ENCODE data around the gene GGACT.

The GGACT gene

DNA sequence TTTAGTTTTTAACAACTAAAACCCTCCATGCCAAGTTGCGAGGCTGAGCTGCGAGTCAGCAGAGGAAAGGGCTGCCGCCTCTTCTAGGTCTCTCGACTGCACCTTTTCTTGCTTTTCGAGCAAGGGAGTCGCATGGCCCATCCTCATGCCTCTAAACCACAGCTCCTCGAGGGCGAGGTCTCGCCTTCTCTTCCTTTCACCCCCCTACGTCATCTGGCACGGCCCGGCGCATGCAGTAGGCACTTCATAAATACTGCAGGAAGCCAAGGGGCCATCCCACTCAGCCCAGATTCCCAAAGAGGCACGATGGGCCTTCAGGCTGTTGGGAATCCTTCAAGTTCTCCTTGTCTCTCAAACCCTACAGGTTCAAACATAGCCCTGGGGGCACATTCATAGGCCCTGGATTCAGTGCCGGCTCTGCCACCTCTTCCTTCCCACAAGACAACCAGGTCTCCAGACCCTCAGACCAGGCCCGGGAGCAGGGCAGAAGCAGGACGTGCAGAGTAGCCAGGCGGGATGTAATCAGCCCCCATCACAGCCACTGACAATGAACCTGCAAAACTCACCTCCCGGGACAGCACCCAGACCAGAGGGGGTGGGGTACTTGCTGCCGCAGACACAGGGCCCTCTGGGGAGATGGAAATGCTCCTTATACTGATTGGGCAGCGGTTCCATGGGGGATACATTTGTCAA is 41.7 kb downstream of the GGACT start:
- H3K27me3 ChIP-seq (ENCODE audit: insufficient read depth, low read length): no peaks in the 10 kb centered on the region
- H3K9ac ChIP-seq (ENCODE audit: low read length): no peak overlapping the region
- H3K9me2 ChIP-seq (ENCODE audit: low read depth, low read length): no peaks in the 10 kb centered on the region
- no peaks in the 10 kb centered on the region for H3K9me3 ChIP-seq (ENCODE audit: low read length)
- H3K36me3 ChIP-seq (ENCODE audit: insufficient read depth, low read length): no peaks in the 10 kb centered on the region
- no peak overlapping the region for H2AFZ ChIP-seq (ENCODE audit: low read length)
- H3K4me3 ChIP-seq (ENCODE audit: low read depth, low read length, poor library complexity, severe bottlenecking): no peak overlapping the region
- no peak for TF ChIP-seq EZH2 (IDR thresholded peaks at IDR 0.05; ENCODE audit: borderline replicate concordance, low read length)
- TF ChIP-seq, protein P1, sequence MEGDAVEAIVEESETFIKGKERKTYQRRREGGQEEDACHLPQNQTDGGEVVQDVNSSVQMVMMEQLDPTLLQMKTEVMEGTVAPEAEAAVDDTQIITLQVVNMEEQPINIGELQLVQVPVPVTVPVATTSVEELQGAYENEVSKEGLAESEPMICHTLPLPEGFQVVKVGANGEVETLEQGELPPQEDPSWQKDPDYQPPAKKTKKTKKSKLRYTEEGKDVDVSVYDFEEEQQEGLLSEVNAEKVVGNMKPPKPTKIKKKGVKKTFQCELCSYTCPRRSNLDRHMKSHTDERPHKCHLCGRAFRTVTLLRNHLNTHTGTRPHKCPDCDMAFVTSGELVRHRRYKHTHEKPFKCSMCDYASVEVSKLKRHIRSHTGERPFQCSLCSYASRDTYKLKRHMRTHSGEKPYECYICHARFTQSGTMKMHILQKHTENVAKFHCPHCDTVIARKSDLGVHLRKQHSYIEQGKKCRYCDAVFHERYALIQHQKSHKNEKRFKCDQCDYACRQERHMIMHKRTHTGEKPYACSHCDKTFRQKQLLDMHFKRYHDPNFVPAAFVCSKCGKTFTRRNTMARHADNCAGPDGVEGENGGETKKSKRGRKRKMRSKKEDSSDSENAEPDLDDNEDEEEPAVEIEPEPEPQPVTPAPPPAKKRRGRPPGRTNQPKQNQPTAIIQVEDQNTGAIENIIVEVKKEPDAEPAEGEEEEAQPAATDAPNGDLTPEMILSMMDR (IDR thresholded peaks at IDR 0.05; ENCODE audit: low read length): no peak
- H3F3A ChIP-seq (ENCODE audit: insufficient read depth, low read length): no peaks in the 10 kb centered on the region
- H3K4me1 ChIP-seq (ENCODE audit: insufficient read depth, low read length, severe bottlenecking): no peaks in the 10 kb centered on the region
- no peak overlapping the region for H3K4me2 ChIP-seq (ENCODE audit: low read length)
- H3K27ac ChIP-seq (ENCODE audit: low read depth, low read length, poor library complexity, severe bottlenecking): no peak overlapping the region
- no peaks in the 10 kb centered on the region for H4K20me1 ChIP-seq (ENCODE audit: insufficient read depth, low read length)
- no peaks in the 10 kb centered on the region for H3K79me2 ChIP-seq (ENCODE audit: insufficient read depth, low read length)

DNA sequence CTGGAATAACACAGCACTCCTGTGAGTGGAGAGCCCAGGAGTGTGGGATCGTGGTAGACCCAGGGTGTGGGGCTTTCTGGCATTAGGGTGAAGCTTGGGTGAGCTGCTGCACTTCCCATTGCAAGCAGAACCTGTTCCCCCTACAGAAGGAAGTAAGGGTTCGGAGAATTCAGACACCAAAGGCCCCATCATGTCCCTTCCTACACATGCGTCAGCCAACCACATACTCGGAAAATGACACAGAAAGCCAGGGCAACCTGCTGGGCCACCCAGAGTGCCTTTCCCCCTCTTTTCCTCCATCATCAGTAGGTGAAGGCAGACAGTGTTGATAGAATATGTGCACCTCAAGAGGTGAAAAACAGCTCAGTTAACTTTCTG is 42.9 kb downstream of the GGACT start:
- no peak overlapping the region for H3K9ac ChIP-seq (ENCODE audit: low read length)
- H3K4me3 ChIP-seq (ENCODE audit: low read depth, low read length, poor library complexity, severe bottlenecking): no peak overlapping the region
- no peaks in the 10 kb centered on the region for H3K36me3 ChIP-seq (ENCODE audit: insufficient read depth, low read length)
- no peaks in the 10 kb centered on the region for H3K4me1 ChIP-seq (ENCODE audit: insufficient read depth, low read length, severe bottlenecking)
- no peaks in the 10 kb centered on the region for H3K79me2 ChIP-seq (ENCODE audit: insufficient read depth, low read length)
- no peaks in the 10 kb centered on the region for H3K9me2 ChIP-seq (ENCODE audit: low read depth, low read length)
- H3K27ac ChIP-seq (ENCODE audit: low read depth, low read length, poor library complexity, severe bottlenecking): no peak overlapping the region
- H3F3A ChIP-seq (ENCODE audit: insufficient read depth, low read length): no peaks in the 10 kb centered on the region
- no peaks in the 10 kb centered on the region for H3K27me3 ChIP-seq (ENCODE audit: insufficient read depth, low read length)
- H3K9me3 ChIP-seq (ENCODE audit: low read length): no peaks in the 10 kb centered on the region
- H3K4me2 ChIP-seq (ENCODE audit: low read length): no peak overlapping the region
- no peak for TF ChIP-seq EZH2 (IDR thresholded peaks at IDR 0.05; ENCODE audit: borderline replicate concordance, low read length)
- TF ChIP-seq, protein P1 (IDR thresholded peaks at IDR 0.05; ENCODE audit: low read length): no peak
- no peak overlapping the region for H2AFZ ChIP-seq (ENCODE audit: low read length)
- no peaks in the 10 kb centered on the region for H4K20me1 ChIP-seq (ENCODE audit: insufficient read depth, low read length)

DNA sequence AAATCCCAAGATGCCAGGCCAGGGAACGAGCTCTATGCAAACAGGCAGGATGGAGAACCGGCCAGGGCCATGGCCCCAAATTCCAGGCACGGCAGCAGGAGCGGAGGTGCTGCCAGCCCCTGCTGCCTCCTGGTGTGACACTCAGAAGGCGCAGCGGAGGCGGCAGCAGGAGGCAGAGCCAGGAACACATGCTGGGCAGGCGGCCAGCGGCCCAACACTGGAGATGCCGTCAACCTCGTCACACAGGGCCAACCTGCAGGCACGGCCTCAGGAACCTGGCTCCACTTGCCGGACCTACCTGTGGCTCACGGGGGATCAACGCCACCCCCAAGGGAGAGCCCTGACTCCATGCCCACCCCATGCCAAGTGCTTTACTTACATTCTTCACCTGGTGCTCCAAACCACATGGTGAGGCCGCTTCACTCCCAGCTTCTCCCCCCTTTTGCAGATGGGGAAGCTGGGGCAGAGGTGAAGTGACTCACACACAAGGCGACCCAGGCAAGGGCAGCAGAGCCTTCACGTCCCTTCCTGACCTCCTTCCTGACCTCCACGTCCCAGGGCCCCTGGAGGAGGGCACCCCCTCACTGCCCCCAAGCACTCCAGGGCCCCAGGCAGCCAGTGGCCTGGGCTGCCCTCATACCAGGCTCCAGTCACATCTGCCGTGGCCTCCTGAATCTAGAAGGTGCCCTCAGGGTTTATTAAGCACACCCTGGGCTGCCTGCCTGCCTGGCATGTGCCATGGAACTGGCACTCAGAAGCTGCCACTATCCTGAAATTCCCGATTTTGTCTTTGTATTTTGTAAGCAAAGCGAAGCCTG is 43.5 kb downstream of the GGACT start:
- no peak overlapping the region for H3K27ac ChIP-seq (ENCODE audit: low read depth, low read length, poor library complexity, severe bottlenecking)
- H3K79me2 ChIP-seq (ENCODE audit: insufficient read depth, low read length): no peaks in the 10 kb centered on the region
- no peaks in the 10 kb centered on the region for H3F3A ChIP-seq (ENCODE audit: insufficient read depth, low read length)
- TF ChIP-seq, protein P1 (IDR thresholded peaks at IDR 0.05; ENCODE audit: low read length): no peak
- TF ChIP-seq EZH2 (IDR thresholded peaks at IDR 0.05; ENCODE audit: borderline replicate concordance, low read length): no peak
- no peak overlapping the region for H3K4me3 ChIP-seq (ENCODE audit: low read depth, low read length, poor library complexity, severe bottlenecking)
- no peaks in the 10 kb centered on the region for H3K9me3 ChIP-seq (ENCODE audit: low read length)
- no peaks in the 10 kb centered on the region for H3K27me3 ChIP-seq (ENCODE audit: insufficient read depth, low read length)
- H3K4me1 ChIP-seq (ENCODE audit: insufficient read depth, low read length, severe bottlenecking): no peaks in the 10 kb centered on the region
- no peak overlapping the region for H2AFZ ChIP-seq (ENCODE audit: low read length)
- H3K4me2 ChIP-seq (ENCODE audit: low read length): no peak overlapping the region
- no peaks in the 10 kb centered on the region for H3K36me3 ChIP-seq (ENCODE audit: insufficient read depth, low read length)
- no peaks in the 10 kb centered on the region for H4K20me1 ChIP-seq (ENCODE audit: insufficient read depth, low read length)
- no peaks in the 10 kb centered on the region for H3K9me2 ChIP-seq (ENCODE audit: low read depth, low read length)
- H3K9ac ChIP-seq (ENCODE audit: low read length): no peak overlapping the region
